Breast epithelium (tissue), 4 donors: ENCODE results near the gene WWC2. TPM values are rescaled to one million over a fixed set of nuclear protein-coding genes. Genes with fewer than 3 reads are reported as not detected.

ENCODE experiments used
- DNase-seq, 2 donors: peaks; one replicate each; pipeline ENCODE4 v3.0.0-alpha.2; 2019; ENCODE audit warnings: low spot score in 2 of 2
- H3K27ac ChIP-seq, 2 donors: fragments of 200-600 bp; sonication (generic) in 1 of 2; one replicate each; pipeline ENCODE4 v1.5.1; 2016 to 2019; ENCODE audit warnings: mild to moderate bottlenecking in 1 of 2
- H3K27me3 ChIP-seq, 2 donors: fragments of 200-600 bp; sonication (generic) in 1 of 2; one replicate each; pipeline versions ENCODE4 v1.5.1 to v1.6.0; 2017 to 2019; ENCODE audit warnings: control low read depth in 1 of 2, mild to moderate bottlenecking in 1 of 2
- H3K36me3 ChIP-seq: fragments of 200-600 bp; one replicate; pipeline ENCODE4 v1.5.1; 2019
- H3K4me1 ChIP-seq, 2 donors: fragments of 200-600 bp; sonication (generic); one replicate each; pipeline ENCODE4 v1.5.1; 2016 to 2019; ENCODE audit warnings: control low read depth in 1 of 2
- H3K4me3 ChIP-seq, 3 donors: fragments of 200-600 bp; sonication (generic); 1 replicate in 2 of 3; 2 replicates in 1 of 3; pipeline ENCODE4 v1.5.1; 2016 to 2019; ENCODE audit warnings: mild to moderate bottlenecking in 3 of 3, moderate library complexity in 2 of 3
- H3K9me3 ChIP-seq, 2 donors: fragments of 200-600 bp; sonication (generic) in 1 of 2; one replicate each; pipeline ENCODE4 v1.5.1; 2016 to 2019; ENCODE audit warnings: control low read depth in 1 of 2
- CTCF ChIP-seq, 3 donors: fragments of 450-650 bp; IDR thresholded peaks; one replicate each; pipeline ENCODE4 v1.5.1; 2016 to 2017; ENCODE audit warnings: antibody characterized with exemption in 3 of 3, mild to moderate bottlenecking in 3 of 3, moderate library complexity in 3 of 3
- POLR2A ChIP-seq: fragments of 450-650 bp; IDR thresholded peaks from one replicate; pipeline ENCODE4 v1.6.1; 2016; ENCODE audit warnings: antibody characterized with exemption, mild to moderate bottlenecking, moderate library complexity
- POLR2AphosphoS5 ChIP-seq, 3 donors: sonication (generic); formaldehyde crosslinking; IDR thresholded peaks; one replicate each; pipeline ENCODE4 v1.6.1; 2017; ENCODE audit warnings: antibody characterized with exemption in 3 of 3
- intact Hi-C: fragments of 100-400 bp; cut with DNase I; formaldehyde crosslinking; loops from one replicate; pipeline ENCODE4 v1.15.1; 2023; ENCODE audit warnings: low total_unique reads
- total RNA-seq, 3 donors: library from RNA; depleted of rRNA; stranded (reverse); fragments of >200 nt; gene quantifications; one replicate each; pipeline ENCODE4 v1.1.0, GENCODE V29; 2016

The WWC2 gene
- total RNA-seq, 3 donors from 2014 or later = 37.4 to 40.4 (median 40.3) TPM

- Histone ChIP-seq H3K4me3 (no peak overlapping the region), H3K27me3 (no peaks in the 10 kb centered on the region), H3K27ac (no peak overlapping the region), H3K36me3 (no peaks in the 10 kb centered on the region), H3K4me1 (no peaks in the 10 kb centered on the region), H3K9me3 (no peaks in the 10 kb centered on the region)
- no peak for DNase-seq
- intact Hi-C loops = no loop called here
- TF ChIP-seq POLR2A = no peak
- TF ChIP-seq POLR2AphosphoS5 (IDR thresholded peaks at IDR 0.05) = no peak
- TF ChIP-seq CTCF (IDR thresholded peaks at IDR 0.05) = no peak
Observed at GRCh38 chr4:183244019-183244418, 145.0 kb downstream of the WWC2 start.

GRCh38 chr4:183244506-183244905, 145.4 kb downstream of the WWC2 start:
- TF ChIP-seq POLR2A (no peak), CTCF (IDR thresholded peaks at IDR 0.05) (no peak), POLR2AphosphoS5 (IDR thresholded peaks at IDR 0.05) (no peak)
- intact Hi-C loops = no loop called here

GRCh38 chr4:183248201-183248600, 149.1 kb downstream of the WWC2 start:
- TF ChIP-seq POLR2A = no peak
- TF ChIP-seq POLR2AphosphoS5 (IDR thresholded peaks at IDR 0.05) = no peak
- no peak for TF ChIP-seq CTCF (IDR thresholded peaks at IDR 0.05)
- Histone ChIP-seq H3K27ac (no peak overlapping the region), H3K4me3 (no peak overlapping the region), H3K4me1 (no peaks in the 10 kb centered on the region), H3K27me3 (no peaks in the 10 kb centered on the region), H3K36me3 (no peaks in the 10 kb centered on the region), H3K9me3 (no peaks in the 10 kb centered on the region)
- no peak for DNase-seq
- intact Hi-C loops = no loop called here

More at GRCh38 chr4:183244506-183244905, 145.4 kb downstream of the WWC2 start:
- Histone ChIP-seq H3K9me3 (no peaks in the 10 kb centered on the region), H3K36me3 (no peaks in the 10 kb centered on the region), H3K4me3 (no peak overlapping the region), H3K27ac (no peak overlapping the region), H3K4me1 (no peaks in the 10 kb centered on the region), H3K27me3 (no peaks in the 10 kb centered on the region)
- no peak for DNase-seq

- H3K4me3 ChIP-seq = no peak overlapping the region
- no peaks in the 10 kb centered on the region for H3K9me3 ChIP-seq
- no peaks in the 10 kb centered on the region for H3K27me3 ChIP-seq
- H3K4me1 ChIP-seq = no peaks in the 10 kb centered on the region
- DNase-seq = no peak
- TF ChIP-seq CTCF (IDR thresholded peaks at IDR 0.05) (no peak), POLR2A (no peak), POLR2AphosphoS5 (IDR thresholded peaks at IDR 0.05) (no peak)
- no peak overlapping the region for H3K27ac ChIP-seq
- intact Hi-C loops = loop anchor here (10.0 kb wide), 1 partner anchor 315 kb away; no protein-coding TSS in a partner anchor
- H3K36me3 ChIP-seq = no peaks in the 10 kb centered on the region
Observed at GRCh38 chr4:183249854-183250253, 150.8 kb downstream of the WWC2 start.

GRCh38 chr4:183250831-183251230, 151.8 kb downstream of the WWC2 start:
- Histone ChIP-seq H3K27me3 (no peaks in the 10 kb centered on the region), H3K4me1 (no peaks in the 10 kb centered on the region), H3K4me3 (no peak overlapping the region), H3K9me3 (no peaks in the 10 kb centered on the region), H3K27ac (no peak overlapping the region), H3K36me3 (no peaks in the 10 kb centered on the region)
- no peak for TF ChIP-seq POLR2A
- TF ChIP-seq CTCF (IDR thresholded peaks at IDR 0.05) = no peak
- no peak for TF ChIP-seq POLR2AphosphoS5 (IDR thresholded peaks at IDR 0.05)
- intact Hi-C loops = loop anchor here (10.0 kb wide), 1 partner anchor 316 kb away; no protein-coding TSS in a partner anchor
- DNase-seq = no peak
